Caco-2 (cell line): Measurements from ENCODE around the gene RAP1GAP2. TPM values are rescaled to one million over a fixed set of nuclear protein-coding genes. Genes with fewer than 3 reads are reported as not detected.

Experiments
- BruUV-seq: library from RNA; stranded (reverse); fragments of 400-500 nt; replicated peaks from 2 replicates; lab custom pipeline; 2021; lab: Mats Ljungman, UMichigan
- CTCF ChIA-PET: fragments of 300-600 bp; sonication (Branson Sonifier 250); formaldehyde crosslinking; loops from one replicate; lab custom pipeline; 2022; ENCODE audit warnings: antibody characterized with exemption; lab: Charles Lee
- POLR2A ChIA-PET: fragments of 300-600 bp; sonication (Branson Sonifier 250); formaldehyde crosslinking; loops from one replicate; lab custom pipeline; 2022; ENCODE audit warnings: antibody characterized with exemption; lab: Charles Lee
- DNase-seq, 2 experiments: peaks; one replicate each; pipeline versions ENCODE4 v3.0.0 to v3.0.0-alpha.2; 2020 to 2022
- H3K27me3 ChIP-seq: replicated peaks from 2 replicates; pipeline ENCODE4 v1.6.0; 2011; ENCODE audit warnings: low read length; ENCODE audit not compliant: control insufficient read depth, insufficient read depth
- H3K36me3 ChIP-seq: 2 replicates; pipeline ENCODE4 v1.5.1; 2011; ENCODE audit warnings: low read length; ENCODE audit not compliant: control insufficient read depth, insufficient read depth
- H3K4me1 ChIP-seq: fragments of 250-450 bp; sonication (Bioruptor Pico); 2 replicates; pipeline ENCODE4 v1.5.1; 2020; ENCODE audit warnings: mild to moderate bottlenecking
- H3K4me3 ChIP-seq: 2 replicates; pipeline ENCODE4 v1.5.1; 2011; ENCODE audit warnings: low read depth, mild to moderate bottlenecking, control low read depth, low read length
- H3K9me3 ChIP-seq: fragments of 250-450 bp; sonication (Bioruptor Pico); 2 replicates; pipeline ENCODE4 v1.5.1; 2020; ENCODE audit warnings: mild to moderate bottlenecking, moderate library complexity
- H3K27ac Mint-ChIP-seq: one replicate; pipeline ENCODE4 v1.8.0; 2022; ENCODE audit warnings: mixed read lengths; ENCODE audit not compliant: unreplicated experiment
- H3K27me3 Mint-ChIP-seq: one replicate; pipeline ENCODE4 v1.8.0; 2022; ENCODE audit warnings: mixed read lengths; ENCODE audit not compliant: insufficient read depth, unreplicated experiment
- H3K36me3 Mint-ChIP-seq: one replicate; pipeline ENCODE4 v1.8.0; 2022; ENCODE audit warnings: mild to moderate bottlenecking, mixed read lengths; ENCODE audit not compliant: insufficient read depth, unreplicated experiment
- H3K4me1 Mint-ChIP-seq: one replicate; pipeline ENCODE4 v1.8.0; 2022; ENCODE audit warnings: low read depth, mixed read lengths; ENCODE audit not compliant: unreplicated experiment
- H3K4me3 Mint-ChIP-seq: one replicate; pipeline ENCODE4 v1.8.0; 2022; ENCODE audit warnings: mild to moderate bottlenecking, moderate library complexity, mixed read lengths; ENCODE audit not compliant: unreplicated experiment
- H3K9me3 Mint-ChIP-seq: one replicate; pipeline ENCODE4 v1.8.0; 2022; ENCODE audit warnings: mixed read lengths; ENCODE audit not compliant: unreplicated experiment
- CTCF ChIP-seq, 2 experiments: fragments of 200-600 bp in 1 of 2; IDR thresholded peaks; 1 replicate in 1 of 2; 2 replicates in 1 of 2; pipeline versions ENCODE4 v1.5.1 to v1.8.0; 2011 to 2022; ENCODE audit warnings: antibody characterized with exemption in 1 of 2, control low read depth in 1 of 2, inconsistent platforms in 1 of 2, low read depth in 1 of 2, low read length in 1 of 2, mild to moderate bottlenecking in 1 of 2, moderate library complexity in 1 of 2; ENCODE audit not compliant: insufficient read depth in 1 of 2, severe bottlenecking in 1 of 2, unreplicated experiment in 1 of 2
- intact Hi-C: fragments of 100-400 bp; cut with micrococcal nuclease; formaldehyde crosslinking; loops from one replicate; pipeline ENCODE4 v1.10.0; 2022; ENCODE audit not compliant: unreplicated experiment
- total RNA-seq: library from RNA; stranded (reverse); gene quantifications from 2 replicates; pipeline ENCODE4 v1.2.3, GENCODE V29; 2022

The RAP1GAP2 gene
- total RNA-seq, 1 experiment from 2014 or later = 45.3 TPM

DNA sequence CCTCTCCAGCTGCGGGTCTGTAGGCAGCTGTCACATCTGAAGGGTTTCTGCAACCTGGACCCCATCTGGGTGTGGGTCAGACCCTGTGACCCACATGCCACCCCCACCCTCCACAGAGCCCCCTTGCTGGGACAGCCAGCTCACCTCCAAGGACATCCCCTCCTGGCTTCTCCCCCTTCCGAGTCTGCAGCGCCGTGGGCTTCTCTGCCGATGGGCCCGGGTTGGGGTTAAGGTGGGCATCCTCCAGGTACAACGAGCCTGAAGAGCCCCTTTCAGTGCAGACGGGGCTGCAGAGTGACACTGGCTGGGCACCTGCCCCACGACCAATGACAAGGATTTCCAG lies 238.3 kb downstream of the RAP1GAP2 start:
- intact Hi-C loops = no loop called here
- Histone ChIP-seq H3K9me3 (no peaks in the 10 kb centered on the region), H3K4me3 (no peak overlapping the region), H3K27me3 (no peaks in the 10 kb centered on the region), H3K36me3 (no peaks in the 10 kb centered on the region; the same call in 1 of the 2 replicates), H3K4me1 (no peaks in the 10 kb centered on the region)
- H3K27me3 Mint-ChIP-seq = no peaks in the 10 kb centered on the region
- no peaks in the 10 kb centered on the region for H3K9me3 Mint-ChIP-seq
- ChIA-PET POLR2A (no interaction called here), CTCF (no interaction called here)
- no peak for DNase-seq
- no peak overlapping the region for H3K4me3 Mint-ChIP-seq
- TF ChIP-seq CTCF (IDR thresholded peaks at IDR 0.05; ENCODE audit: insufficient read depth in 1 of 2, low read depth in 1 of 2, low read length in 1 of 2, severe bottlenecking in 1 of 2, unreplicated experiment in 1 of 2) = no peak
- BruUV-seq = no TSS peak
- no peaks in the 10 kb centered on the region for H3K4me1 Mint-ChIP-seq
- H3K36me3 Mint-ChIP-seq = peaks cover 7% of the 10 kb centered on the region
- H3K27ac Mint-ChIP-seq = no peak overlapping the region

- no peaks in the 10 kb centered on the region; the same call in 1 of the 2 replicates for H3K36me3 ChIP-seq
- no peak for TF ChIP-seq CTCF (IDR thresholded peaks at IDR 0.05; ENCODE audit: insufficient read depth in 1 of 2, low read depth in 1 of 2, low read length in 1 of 2, severe bottlenecking in 1 of 2, unreplicated experiment in 1 of 2)
- no peaks in the 10 kb centered on the region for H3K4me1 ChIP-seq
- intact Hi-C loops = no loop called here
- H3K4me3 ChIP-seq = no peak overlapping the region
- H3K4me3 Mint-ChIP-seq = no peak overlapping the region
- ChIA-PET POLR2A (no interaction called here), CTCF (no interaction called here)
- BruUV-seq = no TSS peak
- H3K4me1 Mint-ChIP-seq = no peaks in the 10 kb centered on the region
- H3K27me3 Mint-ChIP-seq = peaks cover 5% of the 10 kb centered on the region
- peaks cover 7% of the 10 kb centered on the region for H3K36me3 Mint-ChIP-seq
- no peak for DNase-seq
- H3K27ac Mint-ChIP-seq = no peak overlapping the region
- H3K9me3 ChIP-seq = no peaks in the 10 kb centered on the region
- H3K9me3 Mint-ChIP-seq = no peaks in the 10 kb centered on the region
- no peaks in the 10 kb centered on the region for H3K27me3 ChIP-seq
Measured at GRCh38 chr17:3035256-3035967, 239.2 kb downstream of the RAP1GAP2 start.

GRCh38 chr17:3035968-3036280 lies 239.7 kb downstream of the RAP1GAP2 start:
- H3K27ac Mint-ChIP-seq = no peak overlapping the region
- ChIA-PET CTCF (no interaction called here), POLR2A (no interaction called here)
- no peaks in the 10 kb centered on the region for H3K9me3 ChIP-seq
- H3K9me3 Mint-ChIP-seq = no peaks in the 10 kb centered on the region
- H3K4me3 ChIP-seq = no peak overlapping the region
- no peaks in the 10 kb centered on the region for H3K4me1 Mint-ChIP-seq
- intact Hi-C loops = no loop called here
- H3K4me3 Mint-ChIP-seq = no peak overlapping the region
- no TSS peak for BruUV-seq
- peaks cover 7% of the 10 kb centered on the region for H3K27me3 Mint-ChIP-seq
- no peaks in the 10 kb centered on the region for H3K4me1 ChIP-seq
- no peak for DNase-seq
- TF ChIP-seq CTCF (IDR thresholded peaks at IDR 0.05; ENCODE audit: insufficient read depth in 1 of 2, low read depth in 1 of 2, low read length in 1 of 2, severe bottlenecking in 1 of 2, unreplicated experiment in 1 of 2) = no peak
- peaks cover 3% of the 10 kb centered on the region for H3K36me3 Mint-ChIP-seq
- no peaks in the 10 kb centered on the region for H3K27me3 ChIP-seq
- H3K36me3 ChIP-seq = no peaks in the 10 kb centered on the region; the same call in 1 of the 2 replicates
